C4-2B (cell line): ENCODE results near the gene CAMTA1.

Source experiments
- H3K27ac ChIP-seq: fragments of 450-650 bp; 2 replicates; pipeline ENCODE4 v1.5.1; 2017
- CTCF ChIP-seq: fragments of 450-650 bp; conservative IDR thresholded peaks from 2 replicates; pipeline ENCODE4 v1.5.1; 2017; ENCODE audit warnings: mild to moderate bottlenecking
- ZFX ChIP-seq: fragments of 450-650 bp; IDR thresholded peaks from 2 replicates; pipeline ENCODE4 v1.6.1; 2017

Gene CAMTA1

GRCh38 chr1:7427605-7428300 lies 642.5 kb downstream of the CAMTA1 start:
- no peak overlapping the region for H3K27ac ChIP-seq
- TF ChIP-seq CTCF (no peak), ZFX (no peak)

GRCh38 chr1:7429290-7429689 lies 644.0 kb downstream of the CAMTA1 start:
- H3K27ac ChIP-seq = no peak overlapping the region
- no peak for TF ChIP-seq ZFX
- TF ChIP-seq CTCF = no peak

- no peak for TF ChIP-seq CTCF
- TF ChIP-seq ZFX = no peak
- H3K27ac ChIP-seq = no peak overlapping the region
Measured at GRCh38 chr1:7430047-7430608, 644.9 kb downstream of the CAMTA1 start.

- no peak overlapping the region for H3K27ac ChIP-seq
- no peak for TF ChIP-seq CTCF
- TF ChIP-seq ZFX = no peak
Measured at GRCh38 chr1:7430691-7431090, 645.4 kb downstream of the CAMTA1 start.

- no peak for TF ChIP-seq ZFX
- TF ChIP-seq CTCF = no peak
- H3K27ac ChIP-seq = no peak overlapping the region
Measured at GRCh38 chr1:7432102-7432899, 647.0 kb downstream of the CAMTA1 start.

GRCh38 chr1:7432900-7433380 lies 647.7 kb downstream of the CAMTA1 start:
- TF ChIP-seq CTCF (no peak), ZFX (no peak)

GRCh38 chr1:7434566-7434965 lies 649.3 kb downstream of the CAMTA1 start:
- H3K27ac ChIP-seq = no peak overlapping the region
- no peak for TF ChIP-seq CTCF
- TF ChIP-seq ZFX = no peak

More at GRCh38 chr1:7432900-7433380, 647.7 kb downstream of the CAMTA1 start:
- H3K27ac ChIP-seq = no peak overlapping the region
